Left ventricle myocardium superior (tissue), 1 donor: ENCODE results near the gene CYP26A1. TPM values are rescaled to one million over a fixed set of nuclear protein-coding genes. Genes with fewer than 3 reads are reported as not detected.

Experiments used
- ATAC-seq: fragments of 200-7000 bp; cut with Tn5 transposase; one replicate; pipeline ENCODE4 v1.9.1; 2020; ENCODE audit warnings: mild to moderate bottlenecking, moderate library complexity
- DNase-seq: peaks from one replicate; pipeline ENCODE4 v3.0.0-alpha.2; 2020
- intact Hi-C: fragments of 100-400 bp; cut with micrococcal nuclease; formaldehyde crosslinking; loops from one replicate; pipeline ENCODE4 v1.11.0; 2022
- total RNA-seq: library from RNA; stranded (reverse); fragmentation: NEBNext Ultra II Directional; extraction: Animal tissue kit (Norgen Biotek cat#: 25700); gene quantifications from one replicate; pipeline ENCODE4 v1.2.1, GENCODE V29; 2021
- donor health status: DM: no; HTN: yes; CAD: no; lungs with severe emphysema.

The CYP26A1 gene
- total RNA-seq, 1 donor from 2014 or later: not detected

DNA sequence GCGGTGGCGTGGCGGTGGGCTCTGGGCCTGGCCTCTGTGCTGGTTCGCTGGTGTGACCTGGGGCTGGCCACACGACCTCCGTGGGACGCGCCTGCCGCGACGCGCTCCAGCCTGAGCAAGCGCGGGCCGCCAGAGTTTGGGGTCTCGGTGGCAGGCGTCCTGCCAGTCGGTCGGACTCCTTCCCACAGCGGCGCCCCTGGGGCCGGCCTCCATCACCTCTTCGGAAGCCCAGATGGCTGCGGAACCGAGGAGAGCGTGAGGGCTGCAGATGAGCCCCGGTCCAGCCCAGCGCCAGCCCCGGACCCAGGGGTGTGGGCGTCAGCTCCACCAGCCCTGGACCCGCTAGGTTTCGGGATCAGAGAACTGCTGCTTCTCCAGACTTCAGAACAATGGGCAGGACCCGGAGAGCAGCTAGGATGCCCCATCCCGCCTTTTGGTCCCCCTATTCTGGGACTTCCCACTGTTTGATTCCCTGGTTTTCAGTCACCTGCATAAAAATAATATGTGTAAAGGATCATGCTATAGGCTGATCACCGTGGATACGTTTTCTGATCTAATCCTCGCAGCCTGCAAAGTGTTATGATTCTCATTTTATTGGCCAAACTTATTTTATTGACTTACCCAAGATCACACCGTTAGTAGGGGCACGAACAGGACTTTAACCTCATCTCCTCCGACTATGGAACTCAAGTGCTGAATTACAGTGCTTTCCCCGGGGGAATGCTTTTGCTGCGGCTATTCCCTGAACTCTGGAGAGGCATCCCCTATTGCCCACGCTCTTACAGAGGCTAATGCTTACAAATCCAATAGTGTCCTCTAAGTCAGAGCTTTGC, 10.3 kb upstream of the CYP26A1 start:
- no peak for DNase-seq
- intact Hi-C loops: no loop called here
- no peak for ATAC-seq

GRCh38 chr10:93063977-93064660, 9.6 kb upstream of the CYP26A1 start:
- intact Hi-C loops: no loop called here
- no peak for ATAC-seq
- DNase-seq: no peak

- intact Hi-C loops: no loop called here
- ATAC-seq: no peak
- no peak for DNase-seq
These were observed 8.6 kb upstream of the CYP26A1 start for GRCh38 chr10:93064874-93065660.

- no peak for DNase-seq
- no peak for ATAC-seq
- intact Hi-C loops: no loop called here
These were observed 7.8 kb upstream of the CYP26A1 start for GRCh38 chr10:93065675-93066543.

DNA sequence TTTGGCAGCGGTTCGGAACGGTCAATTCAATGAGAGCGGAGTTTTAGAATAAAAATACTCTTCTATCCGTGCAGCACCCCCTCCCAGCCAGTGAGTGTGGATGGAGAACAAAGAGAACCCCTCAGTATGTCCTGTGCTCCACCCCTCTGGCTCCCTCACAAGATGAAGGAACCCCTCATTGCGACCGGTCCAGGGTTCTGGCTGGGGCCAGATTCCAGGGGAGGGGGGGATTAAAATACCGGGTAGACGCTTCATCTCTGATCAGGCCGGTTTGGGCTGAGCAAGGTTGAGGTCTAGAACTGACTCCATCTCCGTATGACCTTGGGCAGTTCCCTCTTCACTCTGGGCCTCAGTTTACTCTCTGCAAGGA, 7.2 kb upstream of the CYP26A1 start:
- ATAC-seq (no peak), DNase-seq (no peak)
- intact Hi-C loops: no loop called here

DNA sequence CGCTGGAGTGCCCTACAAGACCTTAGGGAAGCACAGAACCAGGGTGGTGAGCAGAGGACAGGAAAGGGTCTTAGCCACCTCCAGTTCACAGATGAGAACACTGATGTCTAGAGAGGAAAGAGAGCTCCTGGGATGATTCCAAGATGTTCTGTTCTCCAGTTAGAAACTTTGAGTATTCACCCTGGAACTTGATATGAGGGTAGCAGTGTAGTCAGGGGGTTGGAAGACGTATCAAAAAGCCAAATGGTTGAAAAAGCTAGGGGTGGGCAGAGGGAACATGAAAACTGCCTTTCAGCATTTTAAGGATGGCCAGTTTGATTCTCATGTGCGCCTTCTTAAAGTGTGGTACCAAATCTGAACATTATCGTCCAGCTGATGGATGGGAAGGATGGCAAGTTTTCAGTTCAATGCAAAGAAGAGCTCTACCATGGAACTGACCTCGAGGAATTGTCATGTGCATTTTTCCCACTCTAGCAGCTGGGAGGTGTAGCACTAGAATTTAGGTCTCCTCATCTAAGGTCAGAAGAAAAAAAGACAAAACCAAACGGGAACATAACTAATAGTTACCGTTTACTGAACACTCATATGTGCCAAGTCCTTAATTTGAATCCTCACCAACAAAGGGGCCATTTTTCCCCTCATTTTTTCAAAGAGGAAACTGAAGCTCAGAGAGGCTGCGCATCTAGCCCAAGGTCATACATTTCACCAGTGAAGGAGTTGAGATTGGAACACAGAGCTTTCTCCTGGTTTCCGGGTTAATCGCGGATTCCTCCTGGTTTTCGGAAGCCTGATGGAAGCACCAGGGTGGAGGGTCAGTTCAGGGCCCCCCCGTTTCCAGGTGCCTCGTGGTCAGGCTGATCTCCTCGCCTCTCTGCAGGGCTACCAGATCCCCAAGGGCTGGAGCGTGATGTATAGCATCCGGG, 6.0 kb upstream of the CYP26A1 start:
- DNase-seq (no peak), ATAC-seq (no peak)
- intact Hi-C loops: no loop called here

- intact Hi-C loops: no loop called here
- ATAC-seq: no peak
These were observed 5.1 kb upstream of the CYP26A1 start for GRCh38 chr10:93068411-93069244.

GRCh38 chr10:93069245-93069561, 4.5 kb upstream of the CYP26A1 start:
- DNase-seq: no peak
- no peak for ATAC-seq
- intact Hi-C loops: no loop called here

More at GRCh38 chr10:93068411-93069244, 5.1 kb upstream of the CYP26A1 start:
- DNase-seq: no peak

DNA sequence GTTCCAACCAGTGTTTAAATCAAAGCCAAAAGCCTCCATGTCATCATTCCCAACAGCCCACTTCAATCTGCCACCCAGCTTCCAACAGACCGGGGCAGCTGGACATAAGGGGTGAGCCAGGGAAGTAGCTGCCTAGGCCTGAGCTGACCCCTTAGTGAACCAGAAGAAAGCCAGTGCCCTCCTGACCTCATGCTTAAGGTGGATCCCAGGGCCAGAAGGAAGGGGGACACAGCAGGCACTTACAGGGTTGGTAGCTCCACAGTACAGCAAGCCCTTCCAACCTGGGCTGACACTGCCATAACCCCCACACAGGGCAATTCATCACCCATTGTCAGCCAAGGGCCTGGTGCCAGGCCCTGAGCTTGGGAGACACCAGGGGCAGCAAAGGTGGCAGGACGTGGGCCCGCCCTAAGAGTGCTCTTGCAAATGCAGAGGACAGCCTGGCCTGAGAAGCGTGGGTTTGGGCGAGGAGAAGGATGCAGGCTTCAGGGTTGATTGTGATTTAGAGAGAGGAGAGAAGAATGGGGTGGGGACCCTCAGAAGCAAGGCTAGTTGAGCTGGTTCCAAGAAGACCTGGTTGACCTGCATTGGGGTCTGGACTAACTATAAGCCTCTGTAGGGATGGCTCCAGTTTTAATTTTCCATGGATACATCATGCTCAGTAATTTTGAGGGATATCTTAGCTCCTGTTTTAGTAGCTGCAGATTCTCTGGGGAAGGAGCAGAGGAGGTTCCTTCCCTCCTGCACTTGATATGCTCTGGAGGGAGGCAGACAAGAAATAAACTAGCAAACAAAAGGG, 3.1 kb upstream of the CYP26A1 start:
- ATAC-seq (no peak), DNase-seq (no peak)
- intact Hi-C loops: no loop called here

DNA sequence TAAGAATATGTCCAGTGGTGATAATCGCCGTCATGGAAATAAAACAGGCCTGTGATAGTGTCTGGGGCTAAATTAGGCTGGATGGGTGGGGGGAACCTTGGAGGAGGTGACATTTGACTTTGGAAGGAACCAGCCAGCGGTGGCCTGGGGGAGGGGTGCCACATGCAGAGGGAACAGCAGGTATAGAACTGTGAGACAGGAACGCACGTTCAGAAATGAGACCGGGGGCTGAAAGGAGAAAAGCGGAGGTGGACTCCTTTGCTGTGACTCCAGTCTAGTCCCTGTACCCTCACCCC, 2.6 kb upstream of the CYP26A1 start:
- intact Hi-C loops: no loop called here
- DNase-seq (no peak), ATAC-seq (no peak)

DNA sequence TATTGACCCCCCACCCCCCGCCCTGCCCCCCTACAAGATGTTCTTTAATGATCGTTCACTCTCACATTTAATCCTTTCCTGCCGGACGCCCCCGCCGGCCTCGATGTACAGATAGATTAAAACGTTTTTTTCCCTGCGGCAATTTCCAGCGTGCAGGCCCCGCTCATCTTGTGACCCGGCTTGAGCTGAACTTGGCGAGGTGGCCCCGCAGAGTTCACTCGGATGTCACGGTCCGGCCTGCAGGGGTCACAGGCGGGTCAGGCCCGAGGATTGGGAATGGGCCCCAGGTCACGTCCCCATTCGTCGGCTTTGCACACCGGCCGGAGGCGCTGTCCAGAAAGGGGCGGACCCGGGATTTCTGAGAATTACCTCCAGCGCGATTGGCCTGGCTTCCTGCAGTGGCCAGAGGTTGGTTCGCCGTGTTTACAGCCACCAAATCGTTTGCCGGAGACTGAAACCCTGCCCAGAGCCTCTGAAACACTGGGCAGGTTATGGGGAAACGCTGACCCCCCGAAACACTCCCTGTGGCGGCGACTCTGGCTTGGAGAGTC, 1.9 kb upstream of the CYP26A1 start:
- intact Hi-C loops: no loop called here
- DNase-seq (no peak), ATAC-seq (no peak)

DNA sequence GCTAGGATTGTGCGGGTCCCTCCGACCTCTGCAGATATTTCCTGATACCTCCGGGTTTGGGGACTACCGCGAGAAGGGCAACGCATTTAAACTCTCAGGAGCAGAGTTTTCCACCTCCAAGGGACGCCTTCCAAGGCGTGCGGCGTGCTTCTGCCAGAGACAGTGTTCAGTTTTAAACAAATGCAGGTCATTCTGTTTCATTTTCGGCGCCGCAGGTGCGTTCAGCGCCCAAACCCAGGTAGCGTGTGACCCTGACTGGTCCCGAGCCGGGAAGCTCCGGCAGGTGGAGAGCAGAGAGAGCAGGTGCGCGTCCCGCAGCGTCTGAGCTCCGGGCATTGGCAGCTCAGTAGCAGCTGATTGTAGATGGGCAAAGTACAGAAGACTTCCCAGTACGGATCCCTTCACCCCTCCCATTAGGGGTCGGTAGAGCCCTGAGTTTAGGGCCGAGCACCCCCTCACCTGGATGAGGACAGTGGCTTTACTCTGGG, 1.4 kb upstream of the CYP26A1 start:
- intact Hi-C loops: no loop called here
- no peak for ATAC-seq
- no peak for DNase-seq

GRCh38 chr10:93072713-93073538, 767 bp upstream of the CYP26A1 start:
- DNase-seq: no peak
- ATAC-seq: no peak
- intact Hi-C loops: no loop called here

- ATAC-seq: no peak
- no peak for DNase-seq
- intact Hi-C loops: no loop called here
These were observed 479 bp downstream of the CYP26A1 start for GRCh38 chr10:93074147-93074596.

DNA sequence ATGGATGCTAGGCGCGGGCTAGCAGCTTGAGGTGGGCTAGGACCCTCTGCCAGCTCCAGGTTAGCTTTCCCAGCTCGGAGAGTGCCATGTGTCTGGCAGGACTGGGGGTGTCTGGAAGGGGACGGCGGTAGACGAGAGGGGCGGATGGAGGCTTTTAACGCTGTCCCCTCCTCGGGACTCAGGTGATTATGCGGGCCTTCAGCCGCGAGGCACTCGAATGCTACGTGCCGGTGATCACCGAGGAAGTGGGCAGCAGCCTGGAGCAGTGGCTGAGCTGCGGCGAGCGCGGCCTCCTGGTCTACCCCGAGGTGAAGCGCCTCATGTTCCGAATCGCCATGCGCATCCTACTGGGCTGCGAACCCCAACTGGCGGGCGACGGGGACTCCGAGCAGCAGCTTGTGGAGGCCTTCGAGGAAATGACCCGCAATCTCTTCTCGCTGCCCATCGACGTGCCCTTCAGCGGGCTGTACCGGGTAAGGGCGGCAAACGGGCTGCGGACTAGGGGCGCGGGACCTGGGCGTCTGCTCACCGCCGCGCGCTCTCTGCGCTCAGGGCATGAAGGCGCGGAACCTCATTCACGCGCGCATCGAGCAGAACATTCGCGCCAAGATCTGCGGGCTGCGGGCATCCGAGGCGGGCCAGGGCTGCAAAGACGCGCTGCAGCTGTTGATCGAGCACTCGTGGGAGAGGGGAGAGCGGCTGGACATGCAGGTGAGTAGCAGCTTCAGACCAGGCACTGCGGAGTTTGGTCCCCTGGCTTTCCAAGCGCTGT, 1.1 kb downstream of the CYP26A1 start:
- intact Hi-C loops: no loop called here
- ATAC-seq (no peak), DNase-seq (no peak)
